A375 (cell line): ENCODE results near the gene LINC01488. TPM values are rescaled to one million over a fixed set of nuclear protein-coding genes. Genes with fewer than 3 reads are reported as not detected.

ENCODE experiments used
- total RNA-seq: library from RNA; depleted of rRNA; stranded (reverse); fragments of >200 nt; shearing (Covaris generic); gene quantifications from 2 replicates; pipeline ENCODE4 v1.2.3, GENCODE V29; 2014; rRNA removed

The LINC01488 gene
- total RNA-seq = not detected in 2 replicates

GRCh38 chr11:69481393-69481844 is at the start of gene LINC01488:
LINC01488 (plus strand) TSS chr11:69481663.

Other genes with a start within 250 kb of the LINC01488 start
- gene MYEOV, start 187.5 kb upstream of the LINC01488 start, total RNA-seq = 18.6 and 24.8 TPM in 2 replicates
- 464 and 545 TPM in 2 replicates for gene CCND1, start 159.5 kb downstream of the LINC01488 start, total RNA-seq
- gene LTO1, start 193.7 kb downstream of the LINC01488 start, total RNA-seq = 23.0 and 32.8 TPM in 2 replicates
- 0.15 TPM in 1 of 2 replicates, not detected in the other for gene FGF19, start 222.4 kb downstream of the LINC01488 start, total RNA-seq